Ovary (tissue), 3 donors: ENCODE measurements around the gene GRIK3.

ENCODE experiments used
- CTCF ChIP-seq, 3 donors: fragments of 450-650 bp in 2 of 3; fragments of 200-600 bp in 1 of 3; IDR thresholded peaks; one replicate each; pipeline versions ENCODE4 v1.5.1 to v1.8.0; 2016 to 2022; ENCODE audit warnings: antibody characterized with exemption in 3 of 3, mild to moderate bottlenecking in 1 of 3
- POLR2A ChIP-seq: fragments of 450-650 bp; IDR thresholded peaks from one replicate; pipeline ENCODE4 v1.6.1; 2017; ENCODE audit warnings: antibody characterized with exemption, mild to moderate bottlenecking, moderate library complexity
- donor health status: DM: no; HTN: no; CAD: no.

GRCh38 chr1:36881541-36881940 is 152.8 kb downstream of the GRIK3 start:
- no peak for TF ChIP-seq POLR2A
- no peak for TF ChIP-seq CTCF (IDR thresholded peaks at IDR 0.05)
